OCI-LY7 (cell line): ENCODE results near the gene LEMD1. TPM values are rescaled to one million over a fixed set of nuclear protein-coding genes. Genes with fewer than 3 reads are reported as not detected.
"Not testable (repeated sequence)": the region's sequence is repeated elsewhere in the genome, so short reads cannot be mapped to it uniquely, and the experiment has no call there.

ENCODE experiments used
- BruUV-seq: library from RNA; stranded (reverse); fragments of 400-500 nt; replicated peaks from 2 replicates; lab custom pipeline; 2021; lab: Mats Ljungman, UMichigan
- CTCF ChIA-PET: fragments of 300-600 bp; sonication (Branson Sonifier 250); formaldehyde crosslinking; loops from one replicate; lab custom pipeline; 2022; ENCODE audit warnings: antibody characterized with exemption; ENCODE audit not compliant: unreplicated experiment; lab: Charles Lee
- POLR2A ChIA-PET: fragments of 300-600 bp; sonication (Branson Sonifier 250); formaldehyde crosslinking; loops from one replicate; lab custom pipeline; 2022; ENCODE audit warnings: antibody characterized with exemption; lab: Charles Lee
- DNase-seq: peaks from one replicate; pipeline ENCODE4 v3.0.0-alpha.2; 2015; ENCODE audit warnings: low spot score
- H2AFZ ChIP-seq: fragments of 200-600 bp; sonication (generic), shearing (Covaris generic); 2 replicates; pipeline ENCODE4 v1.6.1; 2014; ENCODE audit warnings: mild to moderate bottlenecking, antibody characterized with exemption, low read length, moderate library complexity
- H3K27ac ChIP-seq: fragments of 200-600 bp; sonication (generic); 2 replicates; pipeline ENCODE4 v1.5.1; 2014; ENCODE audit warnings: mixed run types, low read depth, mild to moderate bottlenecking, moderate library complexity, low read length, inconsistent platforms; ENCODE audit not compliant: poor library complexity, severe bottlenecking
- H3K36me3 ChIP-seq: fragments of 200-600 bp; sonication (generic); 2 replicates; pipeline ENCODE4 v1.6.1; 2014; ENCODE audit warnings: mild to moderate bottlenecking, antibody characterized with exemption, low read length, moderate library complexity, mixed read lengths; ENCODE audit not compliant: insufficient read depth
- H3K4me1 ChIP-seq: fragments of 200-600 bp; sonication (generic); 2 replicates; pipeline ENCODE4 v1.5.1; 2014; ENCODE audit warnings: mild to moderate bottlenecking, low read length; ENCODE audit not compliant: insufficient read depth, poor library complexity, severe bottlenecking
- H3K4me2 ChIP-seq: fragments of 200-600 bp; sonication (generic); 2 replicates; pipeline ENCODE4 v1.6.1; 2014; ENCODE audit warnings: mild to moderate bottlenecking, low read length
- H3K4me3 ChIP-seq: fragments of 200-600 bp; sonication (generic); 2 replicates; pipeline ENCODE4 v1.5.1; 2014; ENCODE audit warnings: mild to moderate bottlenecking, low read depth, low read length; ENCODE audit not compliant: poor library complexity, severe bottlenecking
- H3K79me2 ChIP-seq: fragments of 200-600 bp; sonication (generic); 2 replicates; pipeline ENCODE4 v1.6.1; 2016; ENCODE audit warnings: low read depth, mild to moderate bottlenecking, low read length, moderate library complexity, mixed read lengths; ENCODE audit not compliant: insufficient read depth
- H3K9me2 ChIP-seq: fragments of 200-600 bp; sonication (generic); 2 replicates; pipeline ENCODE4 v1.6.1; 2016; ENCODE audit warnings: mild to moderate bottlenecking, low read length, mixed read lengths; ENCODE audit not compliant: insufficient read depth
- H3K9me3 ChIP-seq: fragments of 200-600 bp; sonication (generic); 2 replicates; pipeline ENCODE4 v1.6.1; 2014; ENCODE audit warnings: mild to moderate bottlenecking, mixed run types, low read length, mixed read lengths
- H4K20me1 ChIP-seq: fragments of 200-600 bp; sonication (generic); 2 replicates; pipeline ENCODE4 v1.6.1; 2014; ENCODE audit warnings: mild to moderate bottlenecking, antibody characterized with exemption, low read length, moderate library complexity, mixed read lengths; ENCODE audit not compliant: insufficient read depth
- EZH2phosphoT487 ChIP-seq: fragments of 200-600 bp; sonication (generic); IDR thresholded peaks from 2 replicates; pipeline ENCODE4 v1.6.1; 2018; ENCODE audit warnings: low read depth, borderline replicate concordance, mild to moderate bottlenecking, mixed run types, antibody characterized with exemption, low read length, moderate library complexity, mixed read lengths
- intact Hi-C: fragments of 100-400 bp; cut with micrococcal nuclease; formaldehyde crosslinking; loops from one replicate; pipeline ENCODE4 v1.10.0; 2022; ENCODE audit not compliant: unreplicated experiment
- total RNA-seq, 2 experiments: library from RNA; depleted of rRNA in 1 of 2; stranded (reverse); fragments of >200 nt in 1 of 2; shearing (Covaris generic) in 1 of 2; gene quantifications; 2 replicates each; pipeline ENCODE4 v1.2.3, GENCODE V29; 2014 to 2022
- TF ChIP-seq, protein P1 (sequence below): fragments of 200-600 bp; sonication (generic); conservative IDR thresholded peaks from 2 replicates; pipeline ENCODE4 v1.5.1; 2014; ENCODE audit warnings: mild to moderate bottlenecking, antibody characterized with exemption, low read length, moderate library complexity, mixed read lengths

Gene LEMD1
- total RNA-seq, 2 experiments from 2014 or later: 0.44 to 0.63 TPM

DNA sequence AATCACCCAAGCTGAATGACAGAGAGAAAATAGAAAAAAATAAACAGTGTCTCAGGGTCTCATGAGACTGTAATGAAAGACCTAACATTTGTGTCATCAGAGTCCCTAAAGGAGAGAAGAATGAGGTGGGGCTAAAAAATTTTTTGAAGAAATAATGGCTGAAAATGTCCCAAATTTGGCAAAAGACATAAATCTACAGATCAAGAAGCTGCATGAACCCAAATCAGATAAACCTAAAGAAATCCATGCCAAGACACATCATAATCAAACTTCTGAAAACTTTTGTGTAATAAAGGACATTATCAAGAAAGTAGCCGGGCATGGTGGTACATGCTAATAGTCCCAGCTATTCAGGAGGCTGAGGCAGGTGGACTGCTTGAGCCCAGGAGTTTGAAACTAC lies 29.2 kb downstream of the LEMD1 start:
- Histone ChIP-seq H4K20me1 (no peaks in the 10 kb centered on the region), H3K4me3 (no peak overlapping the region), H2AFZ (no peak overlapping the region), H3K9me3 (no peaks in the 10 kb centered on the region), H3K4me2 (no peak overlapping the region), H3K36me3 (no peaks in the 10 kb centered on the region), H3K4me1 (peaks cover 9% of the 10 kb centered on the region), H3K9me2 (no peaks in the 10 kb centered on the region), H3K27ac (no peak overlapping the region), H3K79me2 (no peaks in the 10 kb centered on the region)
- TF ChIP-seq, protein P1, sequence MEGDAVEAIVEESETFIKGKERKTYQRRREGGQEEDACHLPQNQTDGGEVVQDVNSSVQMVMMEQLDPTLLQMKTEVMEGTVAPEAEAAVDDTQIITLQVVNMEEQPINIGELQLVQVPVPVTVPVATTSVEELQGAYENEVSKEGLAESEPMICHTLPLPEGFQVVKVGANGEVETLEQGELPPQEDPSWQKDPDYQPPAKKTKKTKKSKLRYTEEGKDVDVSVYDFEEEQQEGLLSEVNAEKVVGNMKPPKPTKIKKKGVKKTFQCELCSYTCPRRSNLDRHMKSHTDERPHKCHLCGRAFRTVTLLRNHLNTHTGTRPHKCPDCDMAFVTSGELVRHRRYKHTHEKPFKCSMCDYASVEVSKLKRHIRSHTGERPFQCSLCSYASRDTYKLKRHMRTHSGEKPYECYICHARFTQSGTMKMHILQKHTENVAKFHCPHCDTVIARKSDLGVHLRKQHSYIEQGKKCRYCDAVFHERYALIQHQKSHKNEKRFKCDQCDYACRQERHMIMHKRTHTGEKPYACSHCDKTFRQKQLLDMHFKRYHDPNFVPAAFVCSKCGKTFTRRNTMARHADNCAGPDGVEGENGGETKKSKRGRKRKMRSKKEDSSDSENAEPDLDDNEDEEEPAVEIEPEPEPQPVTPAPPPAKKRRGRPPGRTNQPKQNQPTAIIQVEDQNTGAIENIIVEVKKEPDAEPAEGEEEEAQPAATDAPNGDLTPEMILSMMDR: no peak
- TF ChIP-seq EZH2phosphoT487: no peak
- BruUV-seq: no TSS peak
- CTCF ChIA-PET: no interaction called here
- intact Hi-C loops: no loop called here
- POLR2A ChIA-PET: no interaction called here
- DNase-seq: no peak

DNA sequence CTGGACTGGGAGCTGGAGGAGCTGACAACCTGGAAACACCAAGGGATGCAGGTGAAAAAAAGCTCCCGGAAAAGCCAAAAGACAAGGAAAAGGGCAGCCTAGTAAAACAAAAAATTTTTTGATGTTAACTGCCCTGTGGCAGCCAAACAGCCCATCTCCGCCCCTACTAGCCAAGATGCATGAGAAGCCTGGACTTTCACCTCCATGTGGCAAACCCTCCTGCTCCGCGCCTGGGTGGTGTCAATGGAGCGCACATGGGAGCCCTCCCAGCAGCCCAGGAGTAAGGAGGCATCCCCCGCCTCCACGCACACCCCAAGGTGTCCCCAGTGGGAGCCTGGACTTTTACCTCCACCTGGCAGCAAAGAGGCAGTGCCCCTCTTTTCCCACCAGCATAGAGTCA lies 30.5 kb downstream of the LEMD1 start:
- intact Hi-C loops: no loop called here
- no peaks in the 10 kb centered on the region for H3K79me2 ChIP-seq

DNA sequence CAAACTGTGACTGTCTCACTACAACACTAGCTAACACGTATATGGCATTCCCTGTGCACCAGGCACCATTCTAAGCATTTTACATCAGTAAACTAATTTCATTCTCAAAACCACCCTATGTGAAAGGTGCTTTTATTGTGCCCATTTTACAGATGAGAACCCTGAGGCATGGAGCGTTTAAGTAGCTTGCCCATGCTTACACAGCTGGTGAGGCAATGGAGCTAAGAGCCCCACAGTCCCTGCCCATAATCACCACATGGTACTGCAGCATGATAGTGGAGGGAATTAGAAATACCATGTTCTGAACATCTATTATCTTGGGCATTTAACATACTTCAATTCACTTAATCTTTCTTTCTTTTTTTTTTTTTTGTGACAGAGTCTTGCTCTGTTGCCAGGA lies 34.0 kb downstream of the LEMD1 start:
- Histone ChIP-seq H3K79me2 (no peaks in the 10 kb centered on the region), H3K27ac (no peak overlapping the region), H3K9me3 (no peaks in the 10 kb centered on the region), H3K4me1 (no peaks in the 10 kb centered on the region), H4K20me1 (no peaks in the 10 kb centered on the region), H2AFZ (no peak overlapping the region), H3K36me3 (no peaks in the 10 kb centered on the region), H3K9me2 (no peaks in the 10 kb centered on the region), H3K4me2 (no peak overlapping the region), H3K4me3 (no peak overlapping the region)
- CTCF ChIA-PET: interaction anchor here (1.2 kb wide), 1 partner anchor 97 kb away, joined by 3 read pairs; no protein-coding TSS in a partner anchor
- intact Hi-C loops: no loop called here
- no peak for DNase-seq
- BruUV-seq: no TSS peak
- POLR2A ChIA-PET: interaction anchor here (0.7 kb wide), 1 partner anchor 171 kb away, joined by 4 read pairs; no protein-coding TSS in a partner anchor
- TF ChIP-seq EZH2phosphoT487: no peak
- TF ChIP-seq, protein P1: no peak

More for the DNA sequence above, 30.5 kb downstream of the LEMD1 start:
- BruUV-seq: no TSS peak
- Histone ChIP-seq H3K27ac (no peak overlapping the region), H3K9me2 (no peaks in the 10 kb centered on the region), H4K20me1 (no peaks in the 10 kb centered on the region), H3K4me1 (no peaks in the 10 kb centered on the region), H3K4me2 (no peak overlapping the region), H3K9me3 (no peaks in the 10 kb centered on the region), H3K36me3 (no peaks in the 10 kb centered on the region), H3K4me3 (no peak overlapping the region), H2AFZ (no peak overlapping the region)
- TF ChIP-seq, protein P1: no peak
- no peak for TF ChIP-seq EZH2phosphoT487
- ChIA-PET CTCF (no interaction called here), POLR2A (no interaction called here)
- DNase-seq: no peak

DNA sequence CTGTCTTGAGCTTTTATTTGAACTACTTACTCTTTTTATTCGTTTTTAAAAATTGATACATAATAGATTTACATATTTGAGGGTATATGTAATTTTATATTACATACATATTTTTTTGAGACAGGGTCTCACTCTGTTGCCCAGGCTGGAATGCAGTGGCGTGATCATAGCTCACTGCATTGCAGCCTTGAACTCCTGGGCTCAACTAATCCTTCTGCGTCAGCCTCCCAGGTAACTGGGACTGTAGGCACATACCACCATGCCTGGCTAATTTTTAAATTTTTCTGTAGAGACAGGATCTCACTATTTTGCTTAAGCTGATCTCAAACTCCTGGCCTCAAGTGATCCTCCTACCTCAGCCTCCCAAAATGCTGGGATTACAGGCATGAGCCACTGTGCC lies 38.9 kb downstream of the LEMD1 start:
- intact Hi-C loops, H3K4me2 ChIP-seq, H3K4me1 ChIP-seq, H3K9me3 ChIP-seq, H3K36me3 ChIP-seq, H3K4me3 ChIP-seq, H3K79me2 ChIP-seq, BruUV-seq, CTCF ChIA-PET, H3K27ac ChIP-seq, H3K9me2 ChIP-seq, POLR2A ChIA-PET, DNase-seq, H4K20me1 ChIP-seq, H2AFZ ChIP-seq: not testable (repeated sequence)
